Neuronal stem cell (in vitro differentiated cells): ENCODE results near the gene C19orf81.
"Not testable (repeated sequence)": the region's sequence is repeated elsewhere in the genome, so short reads cannot be mapped to it uniquely, and the experiment has no call there.

ENCODE experiments used
- DNase-seq: peaks from one replicate; pipeline ENCODE4 v3.0.0-alpha.2; 2013; ENCODE audit warnings: low spot score
- H2AFZ ChIP-seq: one replicate; pipeline ENCODE4 v1.6.1; 2013; ENCODE audit warnings: mild to moderate bottlenecking, low read length, inconsistent platforms
- H2AK5ac ChIP-seq: 2 replicates; pipeline ENCODE4 v1.6.1; 2013; ENCODE audit warnings: low read depth, mild to moderate bottlenecking, inconsistent platforms, low read length, moderate library complexity, mixed read lengths
- H2BK120ac ChIP-seq: 2 replicates; pipeline ENCODE4 v1.6.1; 2013; ENCODE audit warnings: low read depth, mild to moderate bottlenecking, inconsistent platforms, low read length, moderate library complexity, mixed read lengths
- H2BK12ac ChIP-seq: one replicate; pipeline ENCODE4 v1.6.1; 2013; ENCODE audit warnings: low read length, inconsistent platforms
- H2BK15ac ChIP-seq: 2 replicates; pipeline ENCODE4 v1.6.1; 2013; ENCODE audit warnings: mild to moderate bottlenecking, low read length, inconsistent platforms, mixed read lengths
- H2BK5ac ChIP-seq: one replicate; pipeline ENCODE4 v1.6.1; 2013; ENCODE audit warnings: inconsistent platforms, mild to moderate bottlenecking, low read length, moderate library complexity
- H3K14ac ChIP-seq: one replicate; pipeline ENCODE4 v1.6.1; 2013; ENCODE audit warnings: low read length, inconsistent platforms
- H3K18ac ChIP-seq: 2 replicates; pipeline ENCODE4 v1.6.1; 2013; ENCODE audit warnings: low read length, inconsistent platforms
- H3K23ac ChIP-seq: 2 replicates; pipeline ENCODE4 v1.6.1; 2013; ENCODE audit warnings: low read depth, mild to moderate bottlenecking, mixed read lengths, low read length, inconsistent platforms; ENCODE audit not compliant: poor library complexity
- H3K27ac ChIP-seq: replicated peaks from 3 replicates; pipeline ENCODE4 v1.5.1; 2013; ENCODE audit warnings: low read length, inconsistent platforms
- H3K27me3 ChIP-seq, 3 experiments: 2 replicates each; pipeline ENCODE4 v1.6.1; 2013; ENCODE audit warnings: low read length in 3 of 3, mild to moderate bottlenecking in 2 of 3, inconsistent platforms in 1 of 3, low read depth in 1 of 3, mixed read lengths in 1 of 3, moderate library complexity in 1 of 3; ENCODE audit not compliant: control insufficient read depth in 3 of 3, insufficient read depth in 3 of 3
- H3K36me3 ChIP-seq, 2 donors: replicated peaks in 1 of 2; 2 replicates each; pipeline ENCODE4 v1.6.1; 2013; ENCODE audit warnings: low read length in 2 of 2; ENCODE audit not compliant: control insufficient read depth in 2 of 2, insufficient read depth in 2 of 2
- H3K4ac ChIP-seq: 2 replicates; pipeline ENCODE4 v1.6.1; 2013; ENCODE audit warnings: inconsistent platforms, mild to moderate bottlenecking, low read length, moderate library complexity
- H3K4me1 ChIP-seq, 2 donors: 1 replicate in 1 of 2; 2 replicates in 1 of 2; pipeline ENCODE4 v1.6.1; 2013; ENCODE audit warnings: low read length in 2 of 2, low read depth in 1 of 2; ENCODE audit not compliant: control insufficient read depth in 2 of 2, insufficient read depth in 1 of 2
- H3K4me2 ChIP-seq: one replicate; pipeline ENCODE4 v1.6.1; 2013; ENCODE audit warnings: mild to moderate bottlenecking, low read length, inconsistent platforms; ENCODE audit not compliant: insufficient read depth, poor library complexity, severe bottlenecking
- H3K4me3 ChIP-seq, 2 donors: 2 replicates each; pipeline ENCODE4 v1.5.1; 2013; ENCODE audit warnings: low read length in 2 of 2, mild to moderate bottlenecking in 2 of 2, inconsistent platforms in 1 of 2, moderate library complexity in 1 of 2
- H3K79me1 ChIP-seq: one replicate; pipeline ENCODE4 v1.6.1; 2013; ENCODE audit warnings: low read depth, mild to moderate bottlenecking, inconsistent platforms, low read length, moderate library complexity
- H3K9ac ChIP-seq: one replicate; pipeline ENCODE4 v1.6.1; 2013; ENCODE audit warnings: mild to moderate bottlenecking, low read depth, low read length, inconsistent platforms; ENCODE audit not compliant: poor library complexity
- H3K9me3 ChIP-seq, 2 donors: replicated peaks in 1 of 2; 2 replicates each; pipeline versions ENCODE3 to v1.6.1; 2013; ENCODE audit warnings: low read length in 2 of 2, mild to moderate bottlenecking in 2 of 2, inconsistent platforms in 1 of 2, low read depth in 1 of 2, mixed read lengths in 1 of 2, moderate library complexity in 1 of 2; ENCODE audit not compliant: control insufficient read depth in 2 of 2, insufficient read depth in 1 of 2
- H4K8ac ChIP-seq: one replicate; pipeline ENCODE4 v1.6.1; 2013; ENCODE audit warnings: low read depth, mild to moderate bottlenecking, inconsistent platforms, low read length, moderate library complexity
- H4K91ac ChIP-seq: one replicate; pipeline ENCODE4 v1.6.1; 2013; ENCODE audit warnings: low read length, low read depth, mild to moderate bottlenecking, inconsistent platforms; ENCODE audit not compliant: poor library complexity
- WGBS, 2 donors: extraction: QIAGEN DNeasy Blood & Tissue Kit; methylation state at CpG; one replicate each; pipeline ENCODE4 v1.1.7; 2013; ENCODE audit warnings: missing lambda C conversion rate in 2 of 2, mixed read lengths in 1 of 2; ENCODE audit not compliant: insufficient read length in 2 of 2, insufficient replicate concordance in 1 of 2; ENCODE audit errors: extremely low coverage in 2 of 2; 5-methylcytosine and 5-hydroxymethylcytosine counted together

C19orf81 gene

GRCh38 chr19:50602935-50603334 is 46.3 kb upstream of the C19orf81 start:
- Histone ChIP-seq H3K18ac (no peak overlapping the region), H3K4ac (no peak overlapping the region), H3K27ac (no peak overlapping the region), H3K14ac (no peak overlapping the region), H2BK120ac (no peak overlapping the region), H3K4me1 (peaks cover 0 to 2% of the 10 kb centered on the region in 2 donors), H2AK5ac (no peak overlapping the region), H2AFZ (no peak overlapping the region), H3K36me3 (no peaks in the 10 kb centered on the region), H3K9me3 (peaks cover 4 to 5% of the 10 kb centered on the region in 2 donors), H2BK5ac (no peak overlapping the region), H2BK12ac (no peak overlapping the region), H2BK15ac (no peak overlapping the region), H3K9ac (no peak overlapping the region), H4K91ac (no peak overlapping the region), H3K4me2 (no peak overlapping the region), H3K4me3 (no peak overlapping the region), H4K8ac (no peak overlapping the region), H3K23ac (no peak overlapping the region), H3K79me1 (no peaks in the 10 kb centered on the region), H3K27me3 (peaks cover 0 to 31% (median 22%) of the 10 kb centered on the region in 3 experiments)
- WGBS, 2 donors = no CpG with 5 or more reads among the region's 4 CpGs
- DNase-seq = no peak

- H3K4ac ChIP-seq, H3K4me1 ChIP-seq, H3K4me3 ChIP-seq, H4K91ac ChIP-seq, H3K4me2 ChIP-seq, H3K14ac ChIP-seq, H3K23ac ChIP-seq, H3K36me3 ChIP-seq, H2AFZ ChIP-seq, H2BK15ac ChIP-seq, H3K18ac ChIP-seq, H2BK120ac ChIP-seq, H2BK5ac ChIP-seq, H4K8ac ChIP-seq, H2AK5ac ChIP-seq, H3K9me3 ChIP-seq, H3K27ac ChIP-seq, H3K79me1 ChIP-seq, DNase-seq, H2BK12ac ChIP-seq, H3K9ac ChIP-seq: not testable (repeated sequence)
- H3K27me3 ChIP-seq = peaks cover 0 to 31% (median 22%) of the 10 kb centered on the region in 3 experiments
- no CpG with 5 or more reads among the region's 56 CpGs for WGBS, 2 donors
Observed at GRCh38 chr19:50604264-50605073, 44.8 kb upstream of the C19orf81 start.

GRCh38 chr19:50606059-50606836 is 43.0 kb upstream of the C19orf81 start:
- H4K8ac ChIP-seq, H2BK12ac ChIP-seq, H3K4me1 ChIP-seq, H3K9me3 ChIP-seq, H3K9ac ChIP-seq, H3K27ac ChIP-seq, H2BK120ac ChIP-seq, H3K4ac ChIP-seq, H2AK5ac ChIP-seq, H2BK5ac ChIP-seq, H3K79me1 ChIP-seq, H3K23ac ChIP-seq, H3K36me3 ChIP-seq, H2BK15ac ChIP-seq, H3K14ac ChIP-seq, H4K91ac ChIP-seq: not testable (repeated sequence)
- peak; percentile 41 for DNase-seq
- Histone ChIP-seq H3K4me3 (peak overlapping the region in 1 of 2 donors; percentile 65), H3K4me2 (peak overlapping the region; percentile 18), H3K18ac (peak overlapping the region; percentile 85), H3K27me3 (peaks cover 0 to 25% (median 22%) of the 10 kb centered on the region in 3 experiments), H2AFZ (peak overlapping the region; percentile 68)
- WGBS, 2 donors = no CpG with 5 or more reads among the region's 58 CpGs

- H3K4me1 ChIP-seq = peaks cover 0 to 2% of the 10 kb centered on the region in 2 donors
- DNase-seq = no peak
- H2BK120ac ChIP-seq = no peak overlapping the region
- WGBS, 2 donors = no CpG with 5 or more reads among the region's 20 CpGs
- no peak overlapping the region for H3K4me2 ChIP-seq
- peaks cover 4 to 5% of the 10 kb centered on the region in 2 donors for H3K9me3 ChIP-seq
- H3K18ac ChIP-seq = no peak overlapping the region
- H4K8ac ChIP-seq = no peak overlapping the region
- H2AK5ac ChIP-seq = no peak overlapping the region
- H3K4me3 ChIP-seq = no peak overlapping the region
- no peak overlapping the region for H4K91ac ChIP-seq
- H3K79me1 ChIP-seq = no peaks in the 10 kb centered on the region
- no peak overlapping the region for H3K23ac ChIP-seq
- H3K9ac ChIP-seq = no peak overlapping the region
- no peaks in the 10 kb centered on the region for H3K36me3 ChIP-seq
- no peak overlapping the region for H3K27ac ChIP-seq
- peak overlapping the region; percentile 20 for H2BK15ac ChIP-seq
- H3K27me3 ChIP-seq = peaks cover 0 to 16% (median 15%) of the 10 kb centered on the region in 3 experiments
- H3K14ac ChIP-seq = no peak overlapping the region
- no peak overlapping the region for H2BK5ac ChIP-seq
- peak overlapping the region; percentile 73 for H2AFZ ChIP-seq
- no peak overlapping the region for H2BK12ac ChIP-seq
- no peak overlapping the region for H3K4ac ChIP-seq
Observed at GRCh38 chr19:50607388-50607787, 41.9 kb upstream of the C19orf81 start.
